GM21390 (cell line): ENCODE measurements around the gene RSRC1.
"Not testable (repeated sequence)": the region's sequence is repeated elsewhere in the genome, so short reads cannot be mapped to it uniquely, and the experiment has no call there.

Experiments used
- ATAC-seq: cut with Tn5 transposase; IDR thresholded peaks from one replicate; pipeline ENCODE4 v1.9.1; 2021; ENCODE audit not compliant: unreplicated experiment

The RSRC1 gene

GRCh38 chr3:158384019-158384418 is 274.1 kb downstream of the RSRC1 start:
- no peak for ATAC-seq

- no peak for ATAC-seq
Observed at GRCh38 chr3:158395421-158395820, 285.5 kb downstream of the RSRC1 start.

- ATAC-seq = no peak
Observed at GRCh38 chr3:158402590-158402989, 292.7 kb downstream of the RSRC1 start.

GRCh38 chr3:158403013-158403412 is 293.1 kb downstream of the RSRC1 start:
- ATAC-seq = no peak

GRCh38 chr3:158404131-158404718 is 294.3 kb downstream of the RSRC1 start:
- no peak for ATAC-seq

- no peak for ATAC-seq
Observed at GRCh38 chr3:158405507-158405906, 295.6 kb downstream of the RSRC1 start.

GRCh38 chr3:158407844-158408517 is 298.1 kb downstream of the RSRC1 start:
- ATAC-seq = no peak

GRCh38 chr3:158408518-158408897 is 298.6 kb downstream of the RSRC1 start:
- not testable (repeated sequence) for ATAC-seq

GRCh38 chr3:158418035-158418434 is 308.1 kb downstream of the RSRC1 start:
- ATAC-seq = no peak

- ATAC-seq = no peak
Observed at GRCh38 chr3:158419820-158420653, 310.1 kb downstream of the RSRC1 start.

- peak; percentile 89 for ATAC-seq
Observed at GRCh38 chr3:158420654-158421396, 310.9 kb downstream of the RSRC1 start.

- no peak for ATAC-seq
Observed at GRCh38 chr3:158430448-158430847, 320.6 kb downstream of the RSRC1 start.

GRCh38 chr3:158430968-158431367 is 321.1 kb downstream of the RSRC1 start:
- no peak for ATAC-seq

- no peak for ATAC-seq
Observed at GRCh38 chr3:158431829-158432228, 321.9 kb downstream of the RSRC1 start.

- ATAC-seq = peak; percentile 97
Observed at GRCh38 chr3:158434412-158435038, 324.6 kb downstream of the RSRC1 start.

GRCh38 chr3:158443632-158444031 is 333.7 kb downstream of the RSRC1 start:
- ATAC-seq = peak; percentile 98

GRCh38 chr3:158447408-158447807 is 337.5 kb downstream of the RSRC1 start:
- ATAC-seq = no peak

GRCh38 chr3:158451405-158452055 is 341.6 kb downstream of the RSRC1 start:
- ATAC-seq = no peak

GRCh38 chr3:158452334-158452733 is 342.4 kb downstream of the RSRC1 start:
- ATAC-seq = no peak

- no peak for ATAC-seq
Observed at GRCh38 chr3:158453004-158453403, 343.1 kb downstream of the RSRC1 start.
